ENCODE results near the gene PPM1L. TPM values are rescaled to one million over a fixed set of nuclear protein-coding genes. Genes with fewer than 3 reads are reported as not detected.

Gene PPM1L
- total RNA-seq, 2 donors from 2014 or later = 3.5 to 14.6 TPM

- no peaks in the 10 kb centered on the region for H3K9me3 ChIP-seq (ENCODE audit: control insufficient read depth, low read length, poor library complexity, severe bottlenecking)
- H3K27me3 Mint-ChIP-seq = no peaks in the 10 kb centered on the region
- ATAC-seq = no peak
- no peak for DNase-seq
- H3K36me3 Mint-ChIP-seq (ENCODE audit: low read depth) = no peaks in the 10 kb centered on the region
- peaks cover 3% of the 10 kb centered on the region for H3K4me1 Mint-ChIP-seq
- H3K4me3 Mint-ChIP-seq = no peak overlapping the region
- H3K27ac Mint-ChIP-seq = no peak overlapping the region
Measured at GRCh38 chr3:161072751-161073150, 316.7 kb downstream of the PPM1L start.

GRCh38 chr3:161073181-161073580 is 317.1 kb downstream of the PPM1L start:
- Mint-ChIP-seq H3K27ac (no peak overlapping the region), H3K27me3 (no peaks in the 10 kb centered on the region), H3K36me3 (ENCODE audit: low read depth) (no peaks in the 10 kb centered on the region), H3K4me3 (no peak overlapping the region), H3K4me1 (peaks cover 4% of the 10 kb centered on the region)
- no peaks in the 10 kb centered on the region for H3K9me3 ChIP-seq (ENCODE audit: control insufficient read depth, low read length, poor library complexity, severe bottlenecking)
- ATAC-seq = no peak
- no peak for DNase-seq

DNA sequence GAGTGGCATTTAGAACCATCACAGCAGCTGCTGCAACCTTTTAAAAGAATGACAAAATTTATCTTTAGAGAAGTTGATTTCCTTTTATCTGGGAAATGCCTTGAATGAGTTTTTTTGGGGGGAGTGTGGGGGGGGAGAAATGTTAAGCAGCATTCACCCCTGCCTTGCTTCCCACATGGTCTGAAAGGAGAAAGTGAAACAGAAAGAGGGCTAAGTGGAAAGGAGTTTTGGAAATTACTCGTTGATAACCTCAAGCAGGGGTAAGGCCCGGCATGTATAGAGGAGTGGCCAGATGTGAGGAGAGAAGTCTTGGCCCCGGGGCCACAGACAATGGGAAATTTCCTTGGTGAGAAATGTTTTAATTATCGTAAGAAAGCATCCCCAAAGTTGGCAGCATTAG is 325.6 kb downstream of the PPM1L start:
- no peak overlapping the region for H3K4me3 Mint-ChIP-seq
- no peaks in the 10 kb centered on the region for H3K27me3 Mint-ChIP-seq
- H3K4me1 Mint-ChIP-seq = peaks cover 6% of the 10 kb centered on the region
- ATAC-seq (no peak), DNase-seq (no peak)
- no peaks in the 10 kb centered on the region for H3K9me3 ChIP-seq (ENCODE audit: control insufficient read depth, low read length, poor library complexity, severe bottlenecking)
- no peaks in the 10 kb centered on the region for H3K36me3 Mint-ChIP-seq (ENCODE audit: low read depth)
- H3K27ac Mint-ChIP-seq = no peak overlapping the region

DNA sequence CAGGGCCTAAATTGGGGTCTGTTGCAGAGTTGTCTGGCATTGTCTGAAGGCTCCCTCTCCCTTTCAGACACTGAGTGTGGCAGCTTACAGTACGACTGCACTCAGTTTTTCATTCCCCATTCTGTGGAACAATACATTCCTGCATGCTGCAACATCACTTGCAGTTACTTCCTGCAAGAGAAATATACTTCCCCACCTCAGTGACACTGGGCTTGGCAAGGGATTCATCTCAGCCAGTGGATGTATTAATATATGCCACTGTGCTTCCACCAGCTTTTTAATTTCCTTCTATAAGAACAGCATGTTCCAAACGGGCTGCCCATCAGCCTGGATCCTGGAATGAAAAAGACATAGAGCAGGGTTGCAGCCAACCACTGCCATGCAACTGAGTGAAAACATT is 326.0 kb downstream of the PPM1L start:
- H3K27me3 Mint-ChIP-seq = no peaks in the 10 kb centered on the region
- no peaks in the 10 kb centered on the region for H3K9me3 ChIP-seq (ENCODE audit: control insufficient read depth, low read length, poor library complexity, severe bottlenecking)
- H3K27ac Mint-ChIP-seq = no peak overlapping the region
- no peak for DNase-seq
- no peak overlapping the region for H3K4me3 Mint-ChIP-seq
- peaks cover 6% of the 10 kb centered on the region for H3K4me1 Mint-ChIP-seq
- no peaks in the 10 kb centered on the region for H3K36me3 Mint-ChIP-seq (ENCODE audit: low read depth)
- no peak for ATAC-seq

GRCh38 chr3:161083131-161083530 is 327.1 kb downstream of the PPM1L start:
- peaks cover 6% of the 10 kb centered on the region for H3K27me3 Mint-ChIP-seq
- no peak for DNase-seq
- H3K4me1 Mint-ChIP-seq = peaks cover 4% of the 10 kb centered on the region
- ATAC-seq = no peak
- H3K27ac Mint-ChIP-seq = no peak overlapping the region
- H3K36me3 Mint-ChIP-seq (ENCODE audit: low read depth) = no peaks in the 10 kb centered on the region
- H3K4me3 Mint-ChIP-seq = no peak overlapping the region
- no peaks in the 10 kb centered on the region for H3K9me3 ChIP-seq (ENCODE audit: control insufficient read depth, low read length, poor library complexity, severe bottlenecking)

GRCh38 chr3:161084277-161084676 is 328.2 kb downstream of the PPM1L start:
- Mint-ChIP-seq H3K27me3 (peaks cover 12% of the 10 kb centered on the region), H3K36me3 (ENCODE audit: low read depth) (no peaks in the 10 kb centered on the region), H3K27ac (no peak overlapping the region), H3K4me3 (no peak overlapping the region), H3K4me1 (peaks cover 4% of the 10 kb centered on the region)
- DNase-seq (no peak), ATAC-seq (no peak)
- H3K9me3 ChIP-seq (ENCODE audit: control insufficient read depth, low read length, poor library complexity, severe bottlenecking) = no peaks in the 10 kb centered on the region

GRCh38 chr3:161093895-161094294 is 337.9 kb downstream of the PPM1L start:
- Mint-ChIP-seq H3K4me1 (no peaks in the 10 kb centered on the region), H3K27me3 (peaks cover 3% of the 10 kb centered on the region), H3K4me3 (no peak overlapping the region), H3K27ac (no peak overlapping the region), H3K36me3 (ENCODE audit: low read depth) (no peaks in the 10 kb centered on the region)
- no peaks in the 10 kb centered on the region for H3K9me3 ChIP-seq (ENCODE audit: control insufficient read depth, low read length, poor library complexity, severe bottlenecking)
- no peak for DNase-seq
- ATAC-seq = no peak

DNA sequence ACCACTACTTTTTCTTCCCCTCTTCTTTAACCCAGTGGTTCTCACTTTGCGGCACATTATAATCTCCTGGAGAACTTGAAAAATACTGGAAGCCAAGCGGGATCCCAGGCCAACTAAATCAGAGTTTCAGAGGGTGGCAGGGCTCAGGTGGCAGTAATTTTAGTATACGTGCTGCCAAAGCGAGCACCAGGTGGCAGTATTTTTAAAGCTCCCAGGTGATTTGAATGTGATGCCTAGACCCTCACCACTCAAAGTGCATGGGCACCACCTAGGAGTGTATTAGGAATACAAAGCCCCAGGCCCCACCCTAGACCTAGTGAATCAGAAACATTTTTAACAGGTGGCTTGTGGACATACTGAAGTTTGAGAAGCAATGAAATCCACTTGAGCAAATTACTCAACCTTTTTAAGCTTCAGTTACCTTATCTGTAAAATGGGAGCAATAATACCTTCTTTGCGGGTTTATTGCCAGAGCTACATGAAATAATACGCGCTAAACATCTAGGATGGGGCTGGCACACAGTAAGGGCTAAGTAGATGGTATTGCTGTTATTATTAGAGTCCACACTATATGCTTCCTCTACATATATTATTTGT is 340.8 kb downstream of the PPM1L start:
- no peak for ATAC-seq
- Mint-ChIP-seq H3K27me3 (peaks cover 6% of the 10 kb centered on the region), H3K27ac (no peak overlapping the region), H3K4me1 (no peaks in the 10 kb centered on the region), H3K36me3 (ENCODE audit: low read depth) (no peaks in the 10 kb centered on the region), H3K4me3 (no peak overlapping the region)
- no peak for DNase-seq
- no peaks in the 10 kb centered on the region for H3K9me3 ChIP-seq (ENCODE audit: control insufficient read depth, low read length, poor library complexity, severe bottlenecking)

DNA sequence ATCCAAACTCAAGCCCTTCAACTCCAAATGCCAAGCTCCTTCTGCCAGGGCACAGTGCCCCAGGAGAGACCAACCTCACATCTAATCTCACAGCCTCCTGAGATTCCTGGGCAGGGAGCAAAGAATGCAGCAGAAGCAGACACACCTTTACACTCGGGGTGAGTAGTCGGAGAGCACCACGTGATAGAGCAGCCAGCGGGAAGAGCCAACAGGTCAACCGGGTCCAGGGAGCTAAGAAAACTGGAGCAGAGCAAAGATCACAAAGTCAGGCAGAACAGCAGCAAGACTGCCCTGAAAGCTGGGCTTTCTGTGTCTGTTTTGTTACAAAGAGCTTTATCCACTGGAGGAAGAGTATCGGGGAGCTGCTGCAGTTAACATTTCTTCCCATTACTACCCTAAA is 345.0 kb downstream of the PPM1L start:
- Mint-ChIP-seq H3K27ac (no peak overlapping the region), H3K36me3 (ENCODE audit: low read depth) (no peaks in the 10 kb centered on the region), H3K4me1 (peaks cover 6% of the 10 kb centered on the region), H3K4me3 (no peak overlapping the region), H3K27me3 (peaks cover 18% of the 10 kb centered on the region)
- DNase-seq (no peak), ATAC-seq (no peak)
- no peaks in the 10 kb centered on the region for H3K9me3 ChIP-seq (ENCODE audit: control insufficient read depth, low read length, poor library complexity, severe bottlenecking)

DNA sequence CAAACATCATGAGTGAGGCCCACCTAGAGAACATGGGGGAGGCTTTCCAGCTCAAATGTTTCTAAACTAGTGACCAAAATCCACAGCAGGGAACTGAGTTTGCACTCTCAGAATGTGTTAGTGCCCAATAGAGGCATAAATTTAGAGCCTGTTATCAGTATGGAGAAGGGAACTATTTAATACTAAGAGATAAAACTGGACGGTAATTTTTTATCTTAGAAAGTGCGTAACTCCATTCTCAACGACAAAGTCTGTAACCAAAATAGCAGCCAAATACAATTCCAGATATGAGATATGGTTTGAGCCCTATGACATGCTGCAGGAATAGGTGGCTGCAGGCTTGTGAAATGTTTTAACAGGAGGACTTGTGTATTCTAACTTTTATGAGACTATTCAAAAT is 345.6 kb downstream of the PPM1L start:
- no peak overlapping the region for H3K4me3 Mint-ChIP-seq
- H3K36me3 Mint-ChIP-seq (ENCODE audit: low read depth) = no peaks in the 10 kb centered on the region
- H3K27ac Mint-ChIP-seq = no peak overlapping the region
- DNase-seq = no peak
- no peak for ATAC-seq
- no peaks in the 10 kb centered on the region for H3K9me3 ChIP-seq (ENCODE audit: control insufficient read depth, low read length, poor library complexity, severe bottlenecking)
- peaks cover 6% of the 10 kb centered on the region for H3K4me1 Mint-ChIP-seq
- H3K27me3 Mint-ChIP-seq = peaks cover 19% of the 10 kb centered on the region

GRCh38 chr3:161103776-161104385 is 347.9 kb downstream of the PPM1L start:
- Mint-ChIP-seq H3K36me3 (ENCODE audit: low read depth) (no peaks in the 10 kb centered on the region), H3K4me3 (peak overlapping the region; percentile 82), H3K27me3 (peaks cover 30% of the 10 kb centered on the region), H3K4me1 (peaks cover 6% of the 10 kb centered on the region), H3K27ac (no peak overlapping the region)
- DNase-seq (no peak), ATAC-seq (no peak)
- no peaks in the 10 kb centered on the region for H3K9me3 ChIP-seq (ENCODE audit: control insufficient read depth, low read length, poor library complexity, severe bottlenecking)

- H3K9me3 ChIP-seq (ENCODE audit: control insufficient read depth, low read length, poor library complexity, severe bottlenecking) = no peaks in the 10 kb centered on the region
- no peak within 1 kb of the TSS for H3K27ac Mint-ChIP-seq
- peak within 1 kb of the TSS; percentile 83 for H3K4me3 Mint-ChIP-seq
- DNase-seq (no peak), ATAC-seq (peak; percentile 70)
- H3K36me3 Mint-ChIP-seq (ENCODE audit: low read depth) = no peaks in the 10 kb centered on the region
- peaks cover 37% of the 10 kb centered on the region for H3K27me3 Mint-ChIP-seq
- H3K4me1 Mint-ChIP-seq = peaks cover 6% of the 10 kb centered on the region
Measured at GRCh38 chr3:161104561-161105551, 348.8 kb downstream of the PPM1L start, which contains the start of gene B3GALNT1. B3GALNT1 (minus strand) TSS chr3:161105349; CDS start chr3:161086754, 18,595 bp downstream.

GRCh38 chr3:161107311-161107710 is 351.3 kb downstream of the PPM1L start:
- ATAC-seq (no peak), DNase-seq (no peak)
- no peak overlapping the region for H3K27ac Mint-ChIP-seq
- no peak overlapping the region for H3K4me3 Mint-ChIP-seq
- no peaks in the 10 kb centered on the region for H3K9me3 ChIP-seq (ENCODE audit: control insufficient read depth, low read length, poor library complexity, severe bottlenecking)
- no peaks in the 10 kb centered on the region for H3K36me3 Mint-ChIP-seq (ENCODE audit: low read depth)
- H3K4me1 Mint-ChIP-seq = peaks cover 6% of the 10 kb centered on the region
- H3K27me3 Mint-ChIP-seq = peaks cover 49% of the 10 kb centered on the region
